Activated gamma-delta T cell treated with Interleukin-2 at 50 U/mL for 16 hours (primary cell): Measurements from ENCODE around the gene DUOX1.
"Not testable (repeated sequence)": the region's sequence is repeated elsewhere in the genome, so short reads cannot be mapped to it uniquely, and the experiment has no call there.

ENCODE experiments used
- DNase-seq: peaks from one replicate; pipeline ENCODE4 v3.0.0-alpha.2; 2020

Gene DUOX1

GRCh38 chr15:45129651-45130129 lies at the start of gene DUOX1, which contains the start of gene DUOXA1:
TSS of gene DUOX1 (plus strand) at chr15:45129994. CDS start at chr15:45131967, 1,973 bp downstream.
TSS of gene DUOXA1 (minus strand) at chr15:45129879. CDS start at chr15:45123014, 6,865 bp downstream.
- DNase-seq = peak; percentile 22

- DNase-seq = not testable (repeated sequence)
These were observed 49.2 kb upstream of the DUOX1 start for GRCh38 chr15:45080593-45080992.

- not testable (repeated sequence) for DNase-seq
These were observed 47.4 kb upstream of the DUOX1 start for GRCh38 chr15:45082412-45082811.

- DNase-seq = no peak
These were observed 46.6 kb upstream of the DUOX1 start for GRCh38 chr15:45083223-45083622.

GRCh38 chr15:45084163-45084562 lies 45.6 kb upstream of the DUOX1 start:
- no peak for DNase-seq

GRCh38 chr15:45087513-45087912 lies 42.3 kb upstream of the DUOX1 start:
- no peak for DNase-seq

- DNase-seq = no peak
These were observed 40.7 kb upstream of the DUOX1 start for GRCh38 chr15:45088801-45089711.

GRCh38 chr15:45089712-45090373 lies 40.0 kb upstream of the DUOX1 start:
- no peak for DNase-seq

- DNase-seq = no peak
These were observed 38.6 kb upstream of the DUOX1 start for GRCh38 chr15:45091161-45091560.

- no peak for DNase-seq
These were observed 38.2 kb upstream of the DUOX1 start for GRCh38 chr15:45091576-45091975.

- DNase-seq = no peak
These were observed 36.8 kb upstream of the DUOX1 start for GRCh38 chr15:45093013-45093412.

- no peak for DNase-seq
These were observed 36.0 kb upstream of the DUOX1 start for GRCh38 chr15:45093622-45094357.

- no peak for DNase-seq
These were observed 35.5 kb upstream of the DUOX1 start for GRCh38 chr15:45094358-45094730.

GRCh38 chr15:45095661-45096060 lies 34.1 kb upstream of the DUOX1 start:
- DNase-seq = no peak

GRCh38 chr15:45097466-45097865 lies 32.3 kb upstream of the DUOX1 start:
- DNase-seq = no peak

GRCh38 chr15:45099549-45100165 lies 30.1 kb upstream of the DUOX1 start:
- no peak for DNase-seq

- no peak for DNase-seq
These were observed 28.7 kb upstream of the DUOX1 start for GRCh38 chr15:45100884-45101625.

GRCh38 chr15:45101749-45102148 lies 28.0 kb upstream of the DUOX1 start:
- DNase-seq = no peak

GRCh38 chr15:45102226-45102625 lies 27.6 kb upstream of the DUOX1 start:
- DNase-seq = no peak

GRCh38 chr15:45104170-45104569 lies 25.6 kb upstream of the DUOX1 start:
- DNase-seq = not testable (repeated sequence)

GRCh38 chr15:45105586-45105985 lies 24.2 kb upstream of the DUOX1 start:
- DNase-seq = no peak
